Aorta (tissue), 5 donors: ENCODE measurements around the gene SCGB2B2. TPM values are rescaled to one million over a fixed set of nuclear protein-coding genes. Genes with fewer than 3 reads are reported as not detected.
"Not testable (repeated sequence)": the region's sequence is repeated elsewhere in the genome, so short reads cannot be mapped to it uniquely, and the experiment has no call there.

Source experiments
- ATAC-seq: fragments of 200-7000 bp; cut with Tn5 transposase; one replicate; pipeline ENCODE4 v1.9.1; 2022; ENCODE audit warnings: moderate library complexity; ENCODE audit not compliant: low FRiP score
- DNase-seq, 2 donors: peaks; one replicate each; pipeline ENCODE4 v3.0.0-alpha.2; 2020
- H3K27ac ChIP-seq, 2 donors: one replicate each; pipeline ENCODE4 v1.5.1; 2013; ENCODE audit warnings: low read length in 2 of 2, mild to moderate bottlenecking in 2 of 2, moderate library complexity in 2 of 2, control low read depth in 1 of 2, inconsistent platforms in 1 of 2, low read depth in 1 of 2
- H3K27me3 ChIP-seq, 2 donors: one replicate each; pipeline ENCODE4 v1.6.1; 2013; ENCODE audit warnings: control low read depth in 1 of 2, low read length in 1 of 2, mild to moderate bottlenecking in 1 of 2, moderate library complexity in 1 of 2; ENCODE audit not compliant: insufficient read depth in 2 of 2, control insufficient read depth in 1 of 2
- H3K36me3 ChIP-seq, 2 donors: one replicate each; pipeline ENCODE4 v1.6.1; 2013; ENCODE audit warnings: control low read depth in 1 of 2, low read length in 1 of 2, mild to moderate bottlenecking in 1 of 2; ENCODE audit not compliant: insufficient read depth in 2 of 2, control insufficient read depth in 1 of 2
- H3K4me1 ChIP-seq, 2 donors: one replicate each; pipeline ENCODE4 v1.6.1; 2013; ENCODE audit warnings: low read length in 2 of 2, control low read depth in 1 of 2, mild to moderate bottlenecking in 1 of 2, moderate library complexity in 1 of 2; ENCODE audit not compliant: insufficient read depth in 2 of 2, control insufficient read depth in 1 of 2
- H3K4me3 ChIP-seq, 2 donors: one replicate each; pipeline ENCODE4 v1.5.1; 2013; ENCODE audit warnings: low read length in 2 of 2, control low read depth in 1 of 2, mild to moderate bottlenecking in 1 of 2
- H3K9me3 ChIP-seq: one replicate; pipeline ENCODE4 v1.6.1; 2013; ENCODE audit warnings: mild to moderate bottlenecking, low read length; ENCODE audit not compliant: control insufficient read depth
- WGBS, 2 donors: extraction: QIAGEN DNeasy Blood & Tissue Kit; methylation state at CpG; one replicate each; pipeline ENCODE4 v1.1.7; 2013; 5-methylcytosine and 5-hydroxymethylcytosine counted together
- intact Hi-C, 2 donors: fragments of 100-400 bp; cut with DNase I; formaldehyde crosslinking; loops; one replicate each; pipeline versions ENCODE4 v1.14.2 to v1.15.0; 2022
- polyA plus RNA-seq, 2 donors: library from polyadenylated mRNA; stranded (reverse); fragments of 200-250 nt; gene quantifications; one replicate each; pipeline ENCODE4 v1.2.3, GENCODE V29; 2013
- total RNA-seq, 2 donors: library from RNA; stranded (reverse); fragmentation: NEBNext Ultra II Directional; extraction: Animal tissue kit (Norgen Biotek cat#: 25700); gene quantifications; one replicate each; pipeline ENCODE4 v1.2.1, GENCODE V29; 2021
- donor health status: healthy with polysubstance abuse.
- donor health status: Bipolar disorder and iron deficiency.
- donor health status: DM: no; HTN: no; CAD: no.
- donor health status: DM: no; HTN: no; CAD: no.
- donor health status: DM: yes; HTN: yes; CAD: no.

The SCGB2B2 gene
- total and polyA plus RNA-seq, 4 donors = 0.75 to 2.2 TPM; not detected in 2

- peaks cover 0 to 3% of the 10 kb centered on the region in 2 donors for H3K4me1 ChIP-seq
- peaks cover 7% of the 10 kb centered on the region for H3K9me3 ChIP-seq
- intact Hi-C loops = loop anchor here (2.0 to 5.0 kb wide), 3 partner anchors 55 to 95 kb away; partner anchors contain the start of genes ZNF181 (in 1 of the 2) and ZNF599 (in 1 of the 2)
- DNase-seq = peak; percentile 98 to 99
- peak within 1 kb of the TSS; percentile 78 to 93 for H3K27ac ChIP-seq
- H3K4me3 ChIP-seq = peak within 1 kb of the TSS; percentile 24 to 76
- H3K27me3 ChIP-seq = no peaks in the 10 kb centered on the region
- WGBS, 2 donors = 0% methylated on average over 68 to 74 of the region's 74 CpGs
- H3K36me3 ChIP-seq = peaks cover 0 to 5% of the 10 kb centered on the region in 2 donors
- peak; percentile 98 for ATAC-seq
These were observed 576 bp upstream of the SCGB2B2 start, which contains the start of gene ZNF302 for GRCh38 chr19:34677386-34678084. ZNF302 (plus strand) TSS chr19:34677678; CDS start chr19:34678805, 1,127 bp downstream.

DNA sequence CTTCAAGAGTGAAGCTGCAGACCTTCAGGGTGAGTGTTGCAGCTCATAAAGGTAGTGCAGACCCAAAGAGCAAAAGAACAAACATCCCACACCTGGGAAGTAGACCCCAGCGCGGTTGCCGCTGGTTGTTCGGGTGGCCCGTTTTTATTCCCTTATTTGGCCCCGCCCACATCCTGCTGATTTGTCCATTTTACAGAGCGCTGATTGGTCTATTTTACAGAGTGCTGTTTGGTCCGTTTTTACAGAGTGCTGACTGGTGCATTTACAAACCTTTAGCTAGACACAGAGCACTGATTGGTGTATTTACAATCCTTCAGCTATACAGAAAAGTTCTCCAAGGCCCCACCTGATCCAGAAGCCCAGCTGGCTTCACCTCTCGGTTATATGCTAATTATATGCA is 1.0 kb downstream of the SCGB2B2 start:
- intact Hi-C loops = loop anchor here (2.0 to 5.0 kb wide), 3 partner anchors 56 to 96 kb away; partner anchors contain the start of genes ZNF181 (in 1 of the 2) and ZNF599 (in 1 of the 2)
- WGBS, 2 donors = 91 to 95% methylated on average over 9 of the region's 9 CpGs
- DNase-seq (no peak), ATAC-seq (no peak)
- no peak overlapping the region for H3K27ac ChIP-seq
- H3K4me1 ChIP-seq = peaks cover 0 to 3% of the 10 kb centered on the region in 2 donors
- H3K4me3 ChIP-seq = no peak overlapping the region
- peaks cover 0 to 3% of the 10 kb centered on the region in 2 donors for H3K36me3 ChIP-seq
- peaks cover 2% of the 10 kb centered on the region for H3K9me3 ChIP-seq
- H3K27me3 ChIP-seq = no peaks in the 10 kb centered on the region

- peaks cover 0 to 3% of the 10 kb centered on the region in 2 donors for H3K4me1 ChIP-seq
- peaks cover 2% of the 10 kb centered on the region for H3K9me3 ChIP-seq
- intact Hi-C loops = loop anchor here in 1 of 2 donors (5.0 kb wide), 2 partner anchors 57 to 97 kb away; partner anchors contain the start of genes ZNF181 and ZNF599
- no peak for ATAC-seq
- H3K4me3 ChIP-seq = no peak overlapping the region
- H3K27ac ChIP-seq = no peak overlapping the region
- H3K36me3 ChIP-seq = peaks cover 0 to 3% of the 10 kb centered on the region in 2 donors
- no peaks in the 10 kb centered on the region for H3K27me3 ChIP-seq
- WGBS, 2 donors = 97 to 98% methylated on average over 3 of the region's 3 CpGs
- no peak for DNase-seq
These were observed 1.7 kb downstream of the SCGB2B2 start for GRCh38 chr19:34675250-34675649.

DNA sequence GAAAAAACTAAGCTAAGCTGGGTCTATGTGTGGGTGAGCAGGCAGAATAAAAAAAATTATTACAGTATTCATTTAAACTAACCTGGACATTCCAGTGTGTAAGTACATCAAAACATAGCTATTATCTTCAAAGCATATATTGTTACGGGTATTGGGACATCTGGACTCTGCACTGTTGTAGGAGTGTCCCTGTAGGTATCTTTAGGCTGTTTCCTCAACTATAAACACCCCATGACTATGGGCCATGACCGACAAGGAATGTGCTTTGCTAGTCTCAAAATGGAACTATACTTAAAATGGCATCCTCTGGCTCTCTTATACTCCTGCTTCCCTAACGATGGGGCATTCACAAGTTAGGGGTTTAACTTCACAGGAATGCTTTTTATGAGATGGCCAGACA is 3.4 kb downstream of the SCGB2B2 start:
- Histone ChIP-seq H3K36me3 (no peaks in the 10 kb centered on the region), H3K4me1 (peaks cover 0 to under 1% of the 10 kb centered on the region in 2 donors), H3K4me3 (no peak overlapping the region), H3K9me3 (no peaks in the 10 kb centered on the region), H3K27me3 (no peaks in the 10 kb centered on the region), H3K27ac (no peak overlapping the region)
- DNase-seq = no peak
- 75% methylated on average over 3 of the region's 3 CpGs for WGBS, 2 donors
- intact Hi-C loops = no loop called here
- no peak for ATAC-seq

DNA sequence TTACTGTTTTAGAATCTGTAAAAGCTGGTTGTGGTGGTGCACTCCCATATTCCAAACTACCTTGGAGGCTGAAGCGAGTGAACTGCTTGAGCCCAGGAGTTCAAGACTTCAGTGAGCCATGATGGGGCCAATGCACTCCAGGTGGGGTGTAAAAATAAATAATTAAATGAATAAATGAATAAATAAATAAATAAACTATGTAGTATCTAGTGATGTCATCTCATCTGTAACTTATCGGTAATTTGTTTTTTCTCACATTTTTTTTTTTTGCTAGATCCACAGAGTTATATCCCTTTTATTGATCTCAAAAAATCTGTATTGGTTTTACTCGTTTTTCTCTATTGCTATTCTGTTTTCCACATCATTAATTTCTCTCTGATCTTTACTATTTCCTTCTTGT is 5.0 kb downstream of the SCGB2B2 start:
- H3K36me3 ChIP-seq = no peaks in the 10 kb centered on the region
- ATAC-seq (no peak), DNase-seq (no peak)
- WGBS, 2 donors = 93 to 97% methylated on average over 3 of the region's 3 CpGs
- H3K4me1 ChIP-seq = no peaks in the 10 kb centered on the region
- H3K9me3 ChIP-seq = no peaks in the 10 kb centered on the region
- H3K4me3 ChIP-seq = no peak overlapping the region
- intact Hi-C loops = no loop called here
- H3K27me3 ChIP-seq = no peaks in the 10 kb centered on the region
- no peak overlapping the region for H3K27ac ChIP-seq

DNA sequence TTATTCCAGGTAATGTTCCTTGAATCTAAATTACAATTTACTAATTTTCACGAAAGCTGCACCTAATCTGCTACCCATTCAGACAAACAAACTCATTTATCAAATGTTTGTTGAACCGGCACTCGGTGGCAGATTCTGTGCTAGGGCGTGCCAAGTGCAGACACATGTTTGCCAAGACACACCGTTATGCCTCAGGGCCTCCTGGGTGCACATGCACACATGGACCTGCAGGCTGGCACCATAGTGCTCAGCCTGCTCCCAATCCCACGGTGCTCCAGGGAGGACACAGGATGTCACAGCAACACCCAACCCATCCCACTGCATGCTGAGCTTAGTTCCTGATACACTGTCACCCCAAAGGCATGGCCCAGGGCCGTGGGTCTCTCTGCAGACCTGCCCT is 7.7 kb downstream of the SCGB2B2 start:
- Histone ChIP-seq H3K27ac (no peak overlapping the region), H3K9me3 (no peaks in the 10 kb centered on the region), H3K36me3 (no peaks in the 10 kb centered on the region), H3K4me3 (no peak overlapping the region), H3K4me1 (no peaks in the 10 kb centered on the region), H3K27me3 (no peaks in the 10 kb centered on the region)
- intact Hi-C loops = no loop called here
- ATAC-seq (no peak), DNase-seq (peak in 1 of 2 donors; percentile 37)
- WGBS, 2 donors = 54 to 62% methylated on average over 7 of the region's 7 CpGs

- intact Hi-C loops, ATAC-seq, H3K27ac ChIP-seq, H3K4me3 ChIP-seq, DNase-seq, H3K4me1 ChIP-seq, H3K27me3 ChIP-seq, H3K36me3 ChIP-seq, H3K9me3 ChIP-seq: not testable (repeated sequence)
- 82 to 84% methylated on average over 5 of the region's 5 CpGs for WGBS, 2 donors
These were observed 8.3 kb downstream of the SCGB2B2 start for GRCh38 chr19:34668690-34669089.

- DNase-seq = peak in 1 of 2 donors; percentile 63
- H3K4me1 ChIP-seq, intact Hi-C loops, ATAC-seq, H3K36me3 ChIP-seq, H3K27me3 ChIP-seq, H3K4me3 ChIP-seq, H3K9me3 ChIP-seq, H3K27ac ChIP-seq: not testable (repeated sequence)
- WGBS, 2 donors = 92 to 94% methylated on average over 27 to 36 of the region's 36 CpGs
These were observed 8.8 kb downstream of the SCGB2B2 start for GRCh38 chr19:34668077-34668689.
